H1 (cell line): ENCODE measurements around the gene KCNMA1. TPM values are rescaled to one million over a fixed set of nuclear protein-coding genes. Genes with fewer than 3 reads are reported as not detected.

Experiments
- ASH2L ChIP-seq: fragments of 200-600, 300-600 bp; sonication (generic); IDR thresholded peaks from one replicate; pipeline ENCODE4 v1.7.1; 2017; ENCODE audit warnings: low read length
- BACH1 ChIP-seq: IDR thresholded peaks from 2 replicates; pipeline ENCODE4 v1.6.1; 2012; ENCODE audit warnings: low read length, improper control_type of control experiment
- CHD1 ChIP-seq: IDR thresholded peaks from 2 replicates; pipeline ENCODE4 v1.6.1; 2012; ENCODE audit warnings: low read depth, low read length, improper control_type of control experiment
- CHD7 ChIP-seq: fragments of 300-600 bp; sonication (generic); IDR thresholded peaks from 2 replicates; pipeline ENCODE4 v1.7.1; 2012; ENCODE audit warnings: low read length, moderate library complexity, mild to moderate bottlenecking, inconsistent platforms; ENCODE audit not compliant: insufficient replicate concordance
- EZH2 ChIP-seq: fragments of 200-600 bp; sonication (generic); IDR thresholded peaks from 2 replicates; pipeline ENCODE4 v1.7.1; 2012; ENCODE audit warnings: low read depth, mild to moderate bottlenecking, moderate library complexity, low read length, inconsistent platforms; ENCODE audit not compliant: severe bottlenecking
- KDM4A ChIP-seq: IDR thresholded peaks from one replicate; pipeline ENCODE4 v1.7.1; 2012; ENCODE audit warnings: low read depth, mild to moderate bottlenecking, moderate library complexity, low read length, inconsistent platforms; ENCODE audit not compliant: severe bottlenecking
- KDM5A ChIP-seq: fragments of 200-600 bp; IDR thresholded peaks from 2 replicates; pipeline ENCODE4 v1.7.1; 2012; ENCODE audit warnings: mild to moderate bottlenecking, low read length, inconsistent platforms, mixed read lengths
- SP4 ChIP-seq: IDR thresholded peaks from 2 replicates; pipeline ENCODE4 v1.6.1; 2012; ENCODE audit warnings: low read length, inconsistent platforms
- ZNF274 ChIP-seq: IDR thresholded peaks from 2 replicates; pipeline ENCODE4 v1.7.0; 2012; ENCODE audit warnings: low read length, borderline replicate concordance; ENCODE audit errors: extremely low read depth
- polyA plus RNA-seq, 7 experiments: library from polyadenylated mRNA; depleted of rRNA in 3 of 7; stranded (reverse) in 5 of 7; unstranded in 2 of 7; fragments of >200 nt in 5 of 7; fragments of 200-250 nt in 2 of 7; gene quantifications; 1 replicate in 5 of 7; 2 replicates in 1 of 7; 4 replicates in 1 of 7; pipeline versions ENCODE4 v1.2.1 to v1.2.3, GENCODE V29; 2011 to 2013; ENCODE audit warnings: missing spikeins in 2 of 7, mixed read lengths in 2 of 7
- total RNA-seq: library from RNA; stranded (reverse); fragmentation: NEBNext Ultra II Directional; extraction: Animal tissue kit (Norgen Biotek cat#: 25700); gene quantifications from 2 replicates; pipeline ENCODE4 v1.2.1, GENCODE V29; 2021
- TF ChIP-seq, protein P1 (sequence below): IDR thresholded peaks from 2 replicates; pipeline ENCODE4 v1.6.1; 2012; ENCODE audit warnings: low read length, inconsistent platforms

KCNMA1 gene
- total and polyA plus RNA-seq, 2 of the 8 experiments (the other 6 are each of a cell fraction or from before 2014, with no cell fraction given) = 10.2 to 11.1 TPM

GRCh38 chr10:77002872-77003271, 634.7 kb downstream of the KCNMA1 start (continued):
- TF ChIP-seq CHD7 = no peak
- no peak for TF ChIP-seq ASH2L
- TF ChIP-seq EZH2 = no peak
- no peak for TF ChIP-seq SP4
- TF ChIP-seq KDM4A = no peak
- TF ChIP-seq BACH1 = no peak
- no peak for TF ChIP-seq ZNF274
- TF ChIP-seq CHD1 = no peak
- TF ChIP-seq, protein P1, sequence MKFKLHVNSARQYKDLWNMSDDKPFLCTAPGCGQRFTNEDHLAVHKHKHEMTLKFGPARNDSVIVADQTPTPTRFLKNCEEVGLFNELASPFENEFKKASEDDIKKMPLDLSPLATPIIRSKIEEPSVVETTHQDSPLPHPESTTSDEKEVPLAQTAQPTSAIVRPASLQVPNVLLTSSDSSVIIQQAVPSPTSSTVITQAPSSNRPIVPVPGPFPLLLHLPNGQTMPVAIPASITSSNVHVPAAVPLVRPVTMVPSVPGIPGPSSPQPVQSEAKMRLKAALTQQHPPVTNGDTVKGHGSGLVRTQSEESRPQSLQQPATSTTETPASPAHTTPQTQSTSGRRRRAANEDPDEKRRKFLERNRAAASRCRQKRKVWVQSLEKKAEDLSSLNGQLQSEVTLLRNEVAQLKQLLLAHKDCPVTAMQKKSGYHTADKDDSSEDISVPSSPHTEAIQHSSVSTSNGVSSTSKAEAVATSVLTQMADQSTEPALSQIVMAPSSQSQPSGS = no peak
- no peak for TF ChIP-seq KDM5A
